Neural cell (in vitro differentiated cells): Measurements from ENCODE around the gene MAPKAPK5. TPM values are rescaled to one million over a fixed set of nuclear protein-coding genes. Genes with fewer than 3 reads are reported as not detected.

Experiments
- H2AFZ ChIP-seq: fragments of 200-600, 300-800 bp; sonication (generic), shearing (Covaris generic); 2 replicates; pipeline ENCODE4 v1.6.0; 2014; ENCODE audit warnings: low read depth, mild to moderate bottlenecking, antibody characterized with exemption, low read length, moderate library complexity
- H3F3A ChIP-seq: fragments of 200-600 bp; shearing (Covaris generic); 2 replicates; pipeline ENCODE4 v1.6.1; 2016; ENCODE audit warnings: mild to moderate bottlenecking, moderate library complexity, mixed read lengths, antibody characterized with exemption, low read length; ENCODE audit not compliant: insufficient read depth, poor library complexity, severe bottlenecking
- H3K27ac ChIP-seq: fragments of 200-600, 300-800 bp; sonication (generic), shearing (Covaris generic); 2 replicates; pipeline ENCODE4 v1.5.1; 2014; ENCODE audit warnings: mild to moderate bottlenecking, low read length, moderate library complexity
- H3K27me3 ChIP-seq: fragments of 300-800, 200-600 bp; sonication (generic), shearing (Covaris generic); 2 replicates; pipeline ENCODE4 v1.6.0; 2014; ENCODE audit warnings: mild to moderate bottlenecking, low read depth, low read length, moderate library complexity; ENCODE audit not compliant: insufficient read depth
- H3K36me3 ChIP-seq: fragments of 300-800, 200-600 bp; sonication (generic), shearing (Covaris generic); 2 replicates; pipeline ENCODE4 v1.5.1; 2014; ENCODE audit warnings: mild to moderate bottlenecking, antibody characterized with exemption, low read length, moderate library complexity; ENCODE audit not compliant: insufficient read depth
- H3K4me2 ChIP-seq: fragments of 300-800, 200-600 bp; sonication (generic), shearing (Covaris generic); 2 replicates; pipeline ENCODE4 v1.6.0; 2014; ENCODE audit warnings: mild to moderate bottlenecking, low read length
- H3K4me3 ChIP-seq: fragments of 300-800, 200-600 bp; sonication (generic), shearing (Covaris generic); 2 replicates; pipeline ENCODE4 v1.5.1; 2014; ENCODE audit warnings: mild to moderate bottlenecking, low read length, moderate library complexity
- H3K79me2 ChIP-seq: fragments of 200-600 bp; shearing (Covaris generic); replicated peaks from 2 replicates; pipeline ENCODE4 v1.6.0; 2014; ENCODE audit warnings: mild to moderate bottlenecking, low read length, moderate library complexity; ENCODE audit not compliant: insufficient read depth
- H3K9ac ChIP-seq: fragments of 300-800, 200-600 bp; sonication (generic), shearing (Covaris generic); 2 replicates; pipeline ENCODE4 v1.6.1; 2016; ENCODE audit warnings: mild to moderate bottlenecking, low read length, mixed read lengths
- H3K9me2 ChIP-seq: fragments of 200-600 bp; shearing (Covaris generic); 2 replicates; pipeline ENCODE4 v1.6.1; 2016; ENCODE audit warnings: mild to moderate bottlenecking, low read length, mixed read lengths; ENCODE audit not compliant: insufficient read depth
- H3K9me3 ChIP-seq: fragments of 200-600, 300-800 bp; sonication (generic), shearing (Covaris generic); 2 replicates; pipeline ENCODE4 v1.6.1; 2016; ENCODE audit warnings: mild to moderate bottlenecking, mixed run types, low read length, moderate library complexity, mixed read lengths
- H4K20me1 ChIP-seq: fragments of 200-600 bp; shearing (Covaris generic); 2 replicates; pipeline ENCODE4 v1.6.1; 2016; ENCODE audit warnings: mild to moderate bottlenecking, mixed run types; ENCODE audit not compliant: insufficient read depth
- CTCF ChIP-seq: fragments of 450-650 bp; IDR thresholded peaks from 2 replicates; pipeline ENCODE4 v1.5.1; 2014; ENCODE audit warnings: antibody characterized with exemption, mild to moderate bottlenecking, moderate library complexity; ENCODE audit not compliant: poor library complexity, severe bottlenecking
- EP300 ChIP-seq: fragments of 450-650 bp; conservative IDR thresholded peaks from 2 replicates; pipeline ENCODE4 v1.6.1; 2014; ENCODE audit warnings: antibody characterized with exemption, mild to moderate bottlenecking, moderate library complexity; ENCODE audit not compliant: poor library complexity, severe bottlenecking
- EZH2 ChIP-seq: fragments of 200-600, 300-800 bp; shearing (Covaris generic), sonication (generic); IDR thresholded peaks from 2 replicates; pipeline ENCODE4 v1.6.1; 2014; ENCODE audit warnings: antibody characterized with exemption, low read length, borderline replicate concordance, mild to moderate bottlenecking; ENCODE audit not compliant: insufficient read depth, poor library complexity, severe bottlenecking
- MXI1 ChIP-seq: fragments of 450-650 bp; conservative IDR thresholded peaks from 2 replicates; pipeline ENCODE4 v1.6.1; 2014; ENCODE audit warnings: antibody characterized with exemption, mild to moderate bottlenecking; ENCODE audit not compliant: poor library complexity, severe bottlenecking
- POLR2AphosphoS5 ChIP-seq: IDR thresholded peaks from 2 replicates; pipeline ENCODE4 v1.6.1; 2012
- RAD21 ChIP-seq: fragments of 450-650 bp; conservative IDR thresholded peaks from 2 replicates; pipeline ENCODE4 v1.6.1; 2014; ENCODE audit warnings: antibody characterized with exemption, mild to moderate bottlenecking, moderate library complexity
- SMC3 ChIP-seq: fragments of 450-650 bp; conservative IDR thresholded peaks from 2 replicates; pipeline ENCODE4 v1.6.1; 2014; ENCODE audit warnings: antibody characterized with exemption, mild to moderate bottlenecking, moderate library complexity; ENCODE audit not compliant: poor library complexity
- TAF1 ChIP-seq: IDR thresholded peaks from 2 replicates; pipeline ENCODE4 v1.6.1; 2012; ENCODE audit warnings: low read depth
- polyA plus RNA-seq: library from polyadenylated mRNA; depleted of rRNA; stranded (reverse); fragments of >200 nt; gene quantifications from 2 replicates; pipeline ENCODE4 v1.2.3, GENCODE V29; 2014
- TF ChIP-seq, protein P1 (sequence below): IDR thresholded peaks from 2 replicates; pipeline ENCODE4 v1.6.1; 2012; ENCODE audit warnings: borderline replicate concordance

MAPKAPK5 gene
- polyA plus RNA-seq, 1 donor from 2014 or later = 93.7 TPM

- no peak overlapping the region for H2AFZ ChIP-seq
- no peaks in the 10 kb centered on the region for H4K20me1 ChIP-seq
- no peaks in the 10 kb centered on the region for H3K27me3 ChIP-seq
- TF ChIP-seq TAF1 = no peak
- no peak for TF ChIP-seq RAD21
- TF ChIP-seq MXI1 = no peak
- TF ChIP-seq CTCF = no peak
- no peak for TF ChIP-seq POLR2AphosphoS5
- TF ChIP-seq SMC3 = no peak
- TF ChIP-seq, protein P1, sequence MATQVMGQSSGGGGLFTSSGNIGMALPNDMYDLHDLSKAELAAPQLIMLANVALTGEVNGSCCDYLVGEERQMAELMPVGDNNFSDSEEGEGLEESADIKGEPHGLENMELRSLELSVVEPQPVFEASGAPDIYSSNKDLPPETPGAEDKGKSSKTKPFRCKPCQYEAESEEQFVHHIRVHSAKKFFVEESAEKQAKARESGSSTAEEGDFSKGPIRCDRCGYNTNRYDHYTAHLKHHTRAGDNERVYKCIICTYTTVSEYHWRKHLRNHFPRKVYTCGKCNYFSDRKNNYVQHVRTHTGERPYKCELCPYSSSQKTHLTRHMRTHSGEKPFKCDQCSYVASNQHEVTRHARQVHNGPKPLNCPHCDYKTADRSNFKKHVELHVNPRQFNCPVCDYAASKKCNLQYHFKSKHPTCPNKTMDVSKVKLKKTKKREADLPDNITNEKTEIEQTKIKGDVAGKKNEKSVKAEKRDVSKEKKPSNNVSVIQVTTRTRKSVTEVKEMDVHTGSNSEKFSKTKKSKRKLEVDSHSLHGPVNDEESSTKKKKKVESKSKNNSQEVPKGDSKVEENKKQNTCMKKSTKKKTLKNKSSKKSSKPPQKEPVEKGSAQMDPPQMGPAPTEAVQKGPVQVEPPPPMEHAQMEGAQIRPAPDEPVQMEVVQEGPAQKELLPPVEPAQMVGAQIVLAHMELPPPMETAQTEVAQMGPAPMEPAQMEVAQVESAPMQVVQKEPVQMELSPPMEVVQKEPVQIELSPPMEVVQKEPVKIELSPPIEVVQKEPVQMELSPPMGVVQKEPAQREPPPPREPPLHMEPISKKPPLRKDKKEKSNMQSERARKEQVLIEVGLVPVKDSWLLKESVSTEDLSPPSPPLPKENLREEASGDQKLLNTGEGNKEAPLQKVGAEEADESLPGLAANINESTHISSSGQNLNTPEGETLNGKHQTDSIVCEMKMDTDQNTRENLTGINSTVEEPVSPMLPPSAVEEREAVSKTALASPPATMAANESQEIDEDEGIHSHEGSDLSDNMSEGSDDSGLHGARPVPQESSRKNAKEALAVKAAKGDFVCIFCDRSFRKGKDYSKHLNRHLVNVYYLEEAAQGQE = no peak
- TF ChIP-seq EP300 = no peak
- no peak for TF ChIP-seq EZH2
- no peaks in the 10 kb centered on the region for H3F3A ChIP-seq
- no peaks in the 10 kb centered on the region for H3K9me2 ChIP-seq
- no peaks in the 10 kb centered on the region for H3K36me3 ChIP-seq
- H3K4me3 ChIP-seq = no peak overlapping the region
- no peak overlapping the region for H3K9ac ChIP-seq
- H3K9me3 ChIP-seq = no peaks in the 10 kb centered on the region
- H3K79me2 ChIP-seq = no peaks in the 10 kb centered on the region
- H3K4me2 ChIP-seq = no peak overlapping the region
- no peak overlapping the region for H3K27ac ChIP-seq
These were observed 38.9 kb upstream of the MAPKAPK5 start for GRCh38 chr12:111803038-111803626.

- Histone ChIP-seq H3K27me3 (no peaks in the 10 kb centered on the region), H3K4me3 (no peak overlapping the region), H3K9me3 (no peaks in the 10 kb centered on the region), H3K9me2 (no peaks in the 10 kb centered on the region), H3K4me2 (no peak overlapping the region), H3F3A (no peaks in the 10 kb centered on the region), H2AFZ (no peak overlapping the region), H3K79me2 (no peaks in the 10 kb centered on the region), H3K36me3 (no peaks in the 10 kb centered on the region), H3K27ac (no peak overlapping the region), H3K9ac (no peak overlapping the region), H4K20me1 (no peaks in the 10 kb centered on the region)
- TF ChIP-seq EP300 (no peak), POLR2AphosphoS5 (no peak), RAD21 (no peak), EZH2 (no peak), CTCF (no peak), TAF1 (no peak), MXI1 (no peak), SMC3 (no peak)
- TF ChIP-seq, protein P1 = no peak
These were observed 38.2 kb upstream of the MAPKAPK5 start for GRCh38 chr12:111803851-111804250.
